Trophoblast cell (in vitro differentiated cells and primary cell): Measurements from ENCODE around the gene LRP1-AS.

Experiments used
- DNase-seq, 2 donors: peaks; one replicate each; pipeline ENCODE4 v3.0.0-alpha.2; 2016
- H2AFZ ChIP-seq: 2 replicates; pipeline ENCODE4 v1.6.1; 2013; ENCODE audit warnings: low read length, moderate library complexity, mild to moderate bottlenecking; ENCODE audit not compliant: insufficient read depth, poor library complexity
- H2AK5ac ChIP-seq: 2 replicates; pipeline ENCODE4 v1.6.1; 2013; ENCODE audit warnings: mild to moderate bottlenecking, low read length
- H2BK120ac ChIP-seq: 2 replicates; pipeline ENCODE4 v1.6.1; 2013; ENCODE audit warnings: low read length, mild to moderate bottlenecking, moderate library complexity; ENCODE audit not compliant: insufficient read depth, poor library complexity
- H2BK12ac ChIP-seq: 2 replicates; pipeline ENCODE4 v1.6.1; 2013; ENCODE audit warnings: mild to moderate bottlenecking, low read length, moderate library complexity
- H2BK5ac ChIP-seq: 2 replicates; pipeline ENCODE4 v1.6.1; 2013; ENCODE audit warnings: low read length, low read depth, moderate library complexity, mild to moderate bottlenecking; ENCODE audit not compliant: poor library complexity
- H3K14ac ChIP-seq: 2 replicates; pipeline ENCODE4 v1.6.1; 2013; ENCODE audit warnings: mild to moderate bottlenecking, low read length
- H3K18ac ChIP-seq: 2 replicates; pipeline ENCODE4 v1.6.1; 2013; ENCODE audit warnings: mild to moderate bottlenecking, low read length
- H3K23ac ChIP-seq: 2 replicates; pipeline ENCODE4 v1.6.1; 2013; ENCODE audit warnings: low read length
- H3K27ac ChIP-seq: 2 replicates; pipeline ENCODE4 v1.5.1; 2013; ENCODE audit warnings: low read depth, mild to moderate bottlenecking, inconsistent platforms, low read length, moderate library complexity
- H3K27me3 ChIP-seq: 2 replicates; pipeline ENCODE4 v1.6.1; 2013; ENCODE audit warnings: inconsistent platforms, mild to moderate bottlenecking, low read length, moderate library complexity; ENCODE audit not compliant: insufficient read depth
- H3K36me3 ChIP-seq, 2 experiments: 1 replicate in 1 of 2; 2 replicates in 1 of 2; pipeline ENCODE4 v1.6.1; 2013; ENCODE audit warnings: low read length in 2 of 2, mild to moderate bottlenecking in 2 of 2, moderate library complexity in 1 of 2; ENCODE audit not compliant: insufficient read depth in 2 of 2, control insufficient read depth in 1 of 2
- H3K4ac ChIP-seq: 2 replicates; pipeline ENCODE4 v1.6.1; 2013; ENCODE audit warnings: low read depth, mild to moderate bottlenecking, low read length, moderate library complexity
- H3K4me1 ChIP-seq, 2 experiments: 1 replicate in 1 of 2; 2 replicates in 1 of 2; pipeline ENCODE4 v1.6.1; 2013; ENCODE audit warnings: low read length in 2 of 2, mild to moderate bottlenecking in 2 of 2, moderate library complexity in 1 of 2; ENCODE audit not compliant: insufficient read depth in 2 of 2, control insufficient read depth in 1 of 2
- H3K4me2 ChIP-seq: 2 replicates; pipeline ENCODE4 v1.6.1; 2013; ENCODE audit warnings: inconsistent platforms, mild to moderate bottlenecking, low read length, moderate library complexity
- H3K4me3 ChIP-seq: 2 replicates; pipeline ENCODE4 v1.5.1; 2013; ENCODE audit warnings: mild to moderate bottlenecking, low read depth, low read length, inconsistent platforms
- H3K79me1 ChIP-seq: one replicate; pipeline ENCODE4 v1.6.1; 2013; ENCODE audit warnings: low read length
- H3K79me2 ChIP-seq: 2 replicates; pipeline ENCODE4 v1.6.1; 2013; ENCODE audit warnings: low read length, mild to moderate bottlenecking; ENCODE audit not compliant: control insufficient read depth, insufficient read depth, poor library complexity
- H3K9ac ChIP-seq: 2 replicates; pipeline ENCODE4 v1.6.1; 2013; ENCODE audit warnings: mild to moderate bottlenecking, low read length
- H3K9me3 ChIP-seq: 2 replicates; pipeline ENCODE4 v1.6.1; 2013; ENCODE audit warnings: low read depth, mild to moderate bottlenecking, control low read depth, inconsistent platforms, low read length; ENCODE audit not compliant: insufficient read depth
- H4K12ac ChIP-seq: 2 replicates; pipeline ENCODE4 v1.6.1; 2013; ENCODE audit warnings: low read depth, mild to moderate bottlenecking, low read length, moderate library complexity
- H4K8ac ChIP-seq: 2 replicates; pipeline ENCODE4 v1.6.1; 2013; ENCODE audit warnings: low read depth, mild to moderate bottlenecking, low read length, moderate library complexity
- H4K91ac ChIP-seq: one replicate; pipeline ENCODE4 v1.6.1; 2013; ENCODE audit warnings: low read depth, mild to moderate bottlenecking, low read length, moderate library complexity
- WGBS: extraction: QIAGEN DNeasy Blood & Tissue Kit; methylation state at CpG from one replicate; pipeline ENCODE4 v1.1.7; 2013; ENCODE audit warnings: missing lambda C conversion rate; ENCODE audit not compliant: insufficient read length, insufficient coverage; ENCODE audit errors: extremely low coverage; 5-methylcytosine and 5-hydroxymethylcytosine counted together

Gene LRP1-AS

DNA sequence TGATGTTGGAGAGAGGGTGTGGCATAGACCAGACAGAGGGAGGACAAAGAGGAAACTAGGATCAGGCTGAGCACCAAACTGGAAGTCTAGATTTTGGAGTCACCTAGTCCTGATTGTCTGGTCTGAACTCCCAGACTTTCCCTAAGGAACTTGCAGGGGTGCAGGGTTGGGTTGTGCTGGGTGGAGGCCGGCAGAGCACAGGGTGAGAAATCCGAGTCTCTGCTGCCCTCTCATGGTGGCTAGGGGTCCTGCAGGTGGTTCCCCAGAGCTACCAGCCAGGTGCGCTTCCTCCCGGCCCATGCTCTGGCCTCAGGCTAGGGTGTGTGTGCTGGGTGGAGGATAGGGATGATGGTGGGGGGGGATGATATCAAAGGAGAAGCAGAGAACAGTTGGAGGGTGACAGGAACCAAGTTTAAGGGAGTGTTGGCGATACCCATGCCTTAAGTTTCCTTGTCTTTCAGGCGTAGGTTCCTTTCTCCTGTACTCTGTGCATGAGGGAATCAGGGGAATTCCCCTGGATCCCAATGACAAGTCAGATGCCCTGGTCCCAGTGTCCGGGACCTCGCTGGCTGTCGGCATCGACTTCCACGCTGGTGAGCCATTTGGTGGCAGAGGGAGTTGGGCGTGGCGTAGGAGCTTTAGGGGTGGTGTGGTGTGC is 35.6 kb upstream of the LRP1-AS start:
- Histone ChIP-seq H2BK120ac (no peak overlapping the region), H3K4ac (no peak overlapping the region), H3K4me1 (peaks cover 7 to 8% of the 10 kb centered on the region in 2 experiments), H4K91ac (no peak overlapping the region), H3K23ac (no peak overlapping the region), H2BK5ac (no peak overlapping the region), H3K27me3 (no peaks in the 10 kb centered on the region), H4K12ac (no peak overlapping the region), H3K79me2 (no peaks in the 10 kb centered on the region), H3K9me3 (peaks cover 4% of the 10 kb centered on the region), H3K27ac (no peak overlapping the region), H3K36me3 (peaks cover 81 to 84% of the 10 kb centered on the region in 2 experiments), H2BK12ac (no peak overlapping the region), H3K4me2 (no peak overlapping the region), H2AK5ac (no peak overlapping the region), H3K14ac (no peak overlapping the region), H3K9ac (no peak overlapping the region), H4K8ac (no peak overlapping the region), H3K79me1 (no peaks in the 10 kb centered on the region), H3K18ac (no peak overlapping the region), H2AFZ (no peak overlapping the region), H3K4me3 (no peak overlapping the region)
- WGBS: no CpG with 5 or more reads among the region's 13 CpGs
- DNase-seq: peak; percentile 84 to 89

GRCh38 chr12:57181561-57182155 is 34.2 kb upstream of the LRP1-AS start:
- peaks cover 4% of the 10 kb centered on the region for H3K9me3 ChIP-seq
- no peak overlapping the region for H2BK12ac ChIP-seq
- no peak overlapping the region for H3K18ac ChIP-seq
- peaks cover 7 to 8% of the 10 kb centered on the region in 2 experiments for H3K4me1 ChIP-seq
- H3K27me3 ChIP-seq: no peaks in the 10 kb centered on the region
- no peak overlapping the region for H2BK5ac ChIP-seq
- H2AK5ac ChIP-seq: no peak overlapping the region
- H3K4me3 ChIP-seq: no peak overlapping the region
- H4K8ac ChIP-seq: no peak overlapping the region
- WGBS: no CpG with 5 or more reads among the region's 5 CpGs
- no peaks in the 10 kb centered on the region for H3K79me1 ChIP-seq
- no peak overlapping the region for H3K9ac ChIP-seq
- no peak overlapping the region for H3K14ac ChIP-seq
- H3K4me2 ChIP-seq: no peak overlapping the region
- no peak overlapping the region for H2AFZ ChIP-seq
- no peaks in the 10 kb centered on the region for H3K79me2 ChIP-seq
- no peak overlapping the region for H4K12ac ChIP-seq
- no peak overlapping the region for H2BK120ac ChIP-seq
- no peak overlapping the region for H4K91ac ChIP-seq
- peak in 1 of 2 donors; percentile 17 for DNase-seq
- H3K27ac ChIP-seq: no peak overlapping the region
- H3K23ac ChIP-seq: no peak overlapping the region
- H3K36me3 ChIP-seq: peaks cover 81 to 83% of the 10 kb centered on the region in 2 experiments
- no peak overlapping the region for H3K4ac ChIP-seq

- no peak overlapping the region for H3K4me3 ChIP-seq
- peaks cover 4% of the 10 kb centered on the region for H3K9me3 ChIP-seq
- H2BK5ac ChIP-seq: no peak overlapping the region
- no peak for DNase-seq
- peaks cover 7 to 8% of the 10 kb centered on the region in 2 experiments for H3K4me1 ChIP-seq
- no CpG with 5 or more reads among the region's 9 CpGs for WGBS
- no peak overlapping the region for H4K8ac ChIP-seq
- H3K27me3 ChIP-seq: no peaks in the 10 kb centered on the region
- no peak overlapping the region for H2BK12ac ChIP-seq
- no peak overlapping the region for H3K23ac ChIP-seq
- H3K79me2 ChIP-seq: no peaks in the 10 kb centered on the region
- H3K27ac ChIP-seq: peak overlapping the region; percentile 3
- H4K91ac ChIP-seq: no peak overlapping the region
- H3K18ac ChIP-seq: no peak overlapping the region
- no peak overlapping the region for H2AK5ac ChIP-seq
- no peak overlapping the region for H4K12ac ChIP-seq
- H2AFZ ChIP-seq: no peak overlapping the region
- no peak overlapping the region for H2BK120ac ChIP-seq
- H3K9ac ChIP-seq: no peak overlapping the region
- H3K14ac ChIP-seq: no peak overlapping the region
- peaks cover 80 to 82% of the 10 kb centered on the region in 2 experiments for H3K36me3 ChIP-seq
- H3K4me2 ChIP-seq: no peak overlapping the region
- no peak overlapping the region for H3K4ac ChIP-seq
- H3K79me1 ChIP-seq: no peaks in the 10 kb centered on the region
Observed at GRCh38 chr12:57181072-57181471, 33.7 kb upstream of the LRP1-AS start.

DNA sequence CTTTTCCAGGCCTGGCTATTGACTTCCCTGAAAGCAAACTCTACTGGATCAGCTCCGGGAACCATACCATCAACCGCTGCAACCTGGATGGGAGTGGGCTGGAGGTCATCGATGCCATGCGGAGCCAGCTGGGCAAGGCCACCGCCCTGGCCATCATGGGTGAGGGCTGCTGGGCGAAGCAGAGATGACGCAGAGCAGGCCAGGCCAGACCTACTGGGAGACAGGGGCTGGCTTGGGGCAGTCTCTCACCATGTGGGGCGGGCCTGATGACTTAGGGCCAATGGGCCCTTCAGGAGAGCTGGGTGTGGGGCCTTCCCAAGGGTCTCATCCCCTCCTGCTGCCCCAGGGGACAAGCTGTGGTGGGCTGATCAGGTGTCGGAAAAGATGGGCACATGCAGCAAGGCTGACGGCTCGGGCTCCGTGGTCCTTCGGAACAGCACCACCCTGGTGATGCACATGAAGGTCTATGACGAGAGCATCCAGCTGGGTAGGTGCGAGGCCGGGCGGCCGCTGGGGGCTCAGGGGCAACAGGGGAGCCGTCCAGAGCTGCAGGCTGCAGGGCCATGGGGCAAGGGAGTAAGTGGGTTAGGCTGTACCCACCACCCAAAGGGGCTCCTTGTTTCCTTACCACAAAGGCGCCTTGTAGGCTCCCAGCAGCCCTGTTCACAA is 33.0 kb upstream of the LRP1-AS start:
- Histone ChIP-seq H3K4ac (no peak overlapping the region), H3K14ac (no peak overlapping the region), H3K23ac (no peak overlapping the region), H4K12ac (no peak overlapping the region), H3K79me2 (no peaks in the 10 kb centered on the region), H2BK120ac (no peak overlapping the region), H3K4me2 (no peak overlapping the region), H2BK5ac (no peak overlapping the region), H3K9ac (no peak overlapping the region), H2AFZ (no peak overlapping the region), H4K91ac (no peak overlapping the region), H3K27ac (no peak overlapping the region), H3K9me3 (peaks cover 4% of the 10 kb centered on the region), H3K36me3 (peaks cover 80 to 82% of the 10 kb centered on the region in 2 experiments), H3K18ac (no peak overlapping the region), H3K4me1 (peaks cover 7 to 8% of the 10 kb centered on the region in 2 experiments), H4K8ac (no peak overlapping the region), H3K27me3 (no peaks in the 10 kb centered on the region), H3K79me1 (no peaks in the 10 kb centered on the region), H2AK5ac (no peak overlapping the region), H3K4me3 (no peak overlapping the region), H2BK12ac (no peak overlapping the region)
- no CpG with 5 or more reads among the region's 20 CpGs for WGBS
- DNase-seq: no peak
